Tibial nerve (tissue), 4 donors: ENCODE data around the gene MAPT. TPM values are rescaled to one million over a fixed set of nuclear protein-coding genes. Genes with fewer than 3 reads are reported as not detected.

Experiments
- DNase-seq, 2 donors: peaks; one replicate each; pipeline ENCODE4 v3.0.0-alpha.2; 2019; ENCODE audit warnings: low spot score in 2 of 2
- H3K27ac ChIP-seq, 4 donors: fragments of 200-600 bp; sonication (generic) in 3 of 4; one replicate each; pipeline ENCODE4 v1.5.1; 2017 to 2019; ENCODE audit warnings: mild to moderate bottlenecking in 1 of 4
- H3K27me3 ChIP-seq, 2 donors: fragments of 200-600 bp; sonication (generic) in 1 of 2; one replicate each; pipeline versions ENCODE4 v1.5.1 to v1.6.0; 2017 to 2019
- H3K36me3 ChIP-seq, 3 donors: fragments of 200-600 bp; sonication (generic); one replicate each; pipeline ENCODE4 v1.5.1; 2018 to 2019
- H3K4me1 ChIP-seq, 4 donors: fragments of 200-600 bp; sonication (generic) in 3 of 4; one replicate each; pipeline ENCODE4 v1.5.1; 2017 to 2019
- H3K4me3 ChIP-seq, 4 donors: fragments of 200-600 bp; sonication (generic) in 3 of 4; one replicate each; pipeline ENCODE4 v1.5.1; 2017 to 2019; ENCODE audit warnings: mild to moderate bottlenecking in 1 of 4, moderate library complexity in 1 of 4
- H3K9me3 ChIP-seq, 4 donors: fragments of 200-600 bp; sonication (generic) in 3 of 4; one replicate each; pipeline ENCODE4 v1.5.1; 2017 to 2019
- CTCF ChIP-seq, 5 experiments: fragments of 200-600 bp in 3 of 5; fragments of 450-650 bp in 2 of 5; sonication (generic) in 3 of 5; IDR thresholded peaks; one replicate each; pipeline ENCODE4 v1.5.1; 2016 to 2019; ENCODE audit warnings: antibody characterized with exemption in 5 of 5, mild to moderate bottlenecking in 3 of 5, moderate library complexity in 2 of 5
- EP300 ChIP-seq, 2 donors: sonication (generic); formaldehyde crosslinking; IDR thresholded peaks; one replicate each; pipeline ENCODE4 v1.6.1; 2017; ENCODE audit warnings: antibody characterized with exemption in 2 of 2, mild to moderate bottlenecking in 1 of 2
- POLR2A ChIP-seq, 2 donors: fragments of 450-650 bp; IDR thresholded peaks; one replicate each; pipeline ENCODE4 v1.6.1; 2017; ENCODE audit warnings: antibody characterized with exemption in 2 of 2, mild to moderate bottlenecking in 2 of 2, moderate library complexity in 2 of 2
- WGBS, 2 donors: methylation state at CpG; one replicate each; pipeline ENCODE4 v1.1.5; 2018; 5-methylcytosine and 5-hydroxymethylcytosine counted together
- small RNA-seq: library from RNA; depleted of rRNA; stranded (forward); fragments of <200 nt; gene quantifications from one replicate; pipeline ENCODE3, GENCODE V24; 2016
- total RNA-seq, 4 donors: library from RNA; depleted of rRNA; stranded (reverse); fragments of >200 nt; gene quantifications; one replicate each; pipeline ENCODE4 v1.1.0, GENCODE V29; 2016

The MAPT gene
- total RNA-seq, 4 donors from 2014 or later: 2.5 to 3.1 (median 2.8) TPM

GRCh38 chr17:46063241-46063640 is 168.9 kb downstream of the MAPT start:
- no peak for TF ChIP-seq EP300 (IDR thresholded peaks at IDR 0.05)
- TF ChIP-seq CTCF (IDR thresholded peaks at IDR 0.05): no peak
- TF ChIP-seq POLR2A (IDR thresholded peaks at IDR 0.05): no peak
- 44 to 59% methylated on average over 2 of the region's 2 CpGs for WGBS, 2 donors

GRCh38 chr17:46064460-46064859 is 170.1 kb downstream of the MAPT start:
- Histone ChIP-seq H3K27ac (no peak overlapping the region), H3K4me3 (no peak overlapping the region), H3K36me3 (peaks cover 0 to 45% (median 6%) of the 10 kb centered on the region in 3 donors), H3K27me3 (no peaks in the 10 kb centered on the region), H3K4me1 (peaks cover 0 to 10% (median 0%) of the 10 kb centered on the region in 4 donors), H3K9me3 (no peaks in the 10 kb centered on the region)
- no peak for DNase-seq
- TF ChIP-seq CTCF (IDR thresholded peaks at IDR 0.05) (no peak), EP300 (IDR thresholded peaks at IDR 0.05) (no peak), POLR2A (IDR thresholded peaks at IDR 0.05) (no peak)
- WGBS, 2 donors: 88% methylated on average over 1 of the region's 1 CpG

More at GRCh38 chr17:46063241-46063640, 168.9 kb downstream of the MAPT start:
- DNase-seq: no peak
- Histone ChIP-seq H3K36me3 (peaks cover 0 to 45% (median 6%) of the 10 kb centered on the region in 3 donors), H3K27ac (no peak overlapping the region), H3K4me1 (peaks cover 0 to 14% (median under 1%) of the 10 kb centered on the region in 4 donors), H3K27me3 (no peaks in the 10 kb centered on the region), H3K4me3 (no peak overlapping the region), H3K9me3 (no peaks in the 10 kb centered on the region)

- Histone ChIP-seq H3K9me3 (no peaks in the 10 kb centered on the region), H3K4me1 (peaks cover 0 to 28% (median 8%) of the 10 kb centered on the region in 4 donors), H3K27ac (no peak overlapping the region), H3K4me3 (no peak overlapping the region), H3K36me3 (peaks cover 0 to 6% (median 0%) of the 10 kb centered on the region in 3 donors), H3K27me3 (no peaks in the 10 kb centered on the region)
- no peak for DNase-seq
- 62 to 67% methylated on average over 5 of the region's 5 CpGs for WGBS, 2 donors
- TF ChIP-seq EP300 (IDR thresholded peaks at IDR 0.05) (no peak), POLR2A (IDR thresholded peaks at IDR 0.05) (no peak), CTCF (IDR thresholded peaks at IDR 0.05) (no peak)
These were observed 177.4 kb downstream of the MAPT start for GRCh38 chr17:46071796-46072195.

- 49 to 54% methylated on average over 1 of the region's 1 CpG for WGBS, 2 donors
- no peak overlapping the region for H3K27ac ChIP-seq
- peaks cover 0 to 30% (median 8%) of the 10 kb centered on the region in 4 donors for H3K4me1 ChIP-seq
- no peaks in the 10 kb centered on the region for H3K27me3 ChIP-seq
- no peak for DNase-seq
- no peak overlapping the region for H3K4me3 ChIP-seq
- peaks cover 0 to 10% (median 0%) of the 10 kb centered on the region in 3 donors for H3K36me3 ChIP-seq
- no peak for TF ChIP-seq POLR2A (IDR thresholded peaks at IDR 0.05)
- no peak for TF ChIP-seq EP300 (IDR thresholded peaks at IDR 0.05)
- TF ChIP-seq CTCF (IDR thresholded peaks at IDR 0.05): no peak
- no peaks in the 10 kb centered on the region for H3K9me3 ChIP-seq
These were observed 178.6 kb downstream of the MAPT start for GRCh38 chr17:46072998-46073397.

- H3K4me3 ChIP-seq: no peak overlapping the region
- no peak for DNase-seq
- no peak overlapping the region for H3K27ac ChIP-seq
- H3K27me3 ChIP-seq: no peaks in the 10 kb centered on the region
- H3K9me3 ChIP-seq: no peaks in the 10 kb centered on the region
- H3K4me1 ChIP-seq: peaks cover 0 to 46% (median 8%) of the 10 kb centered on the region in 4 donors
- peaks cover 0 to 10% (median 0%) of the 10 kb centered on the region in 3 donors for H3K36me3 ChIP-seq
- WGBS, 2 donors: 97 to 100% methylated on average over 1 of the region's 1 CpG
- TF ChIP-seq CTCF (IDR thresholded peaks at IDR 0.05) (no peak), POLR2A (IDR thresholded peaks at IDR 0.05) (no peak), EP300 (IDR thresholded peaks at IDR 0.05) (no peak)
These were observed 180.2 kb downstream of the MAPT start for GRCh38 chr17:46074540-46074939.

Small RNA genes lying within 50 kb of the gene (small RNA-seq; reads per million reads assigned to genes)
- gene RF00017: not detected

Other genes with a start within 250 kb of the MAPT start
- not detected for gene CRHR1, start 110.2 kb upstream of the MAPT start, total RNA-seq
- not detected for gene SPPL2C, start 49.7 kb upstream of the MAPT start, total RNA-seq
- not detected for gene STH, start 104.7 kb downstream of the MAPT start, total RNA-seq